Hepatocyte (in vitro differentiated cells): ENCODE data around the gene BBS9.

Source experiments
- EZH2 ChIP-seq: fragments of 200-600 bp; sonication (generic); IDR thresholded peaks from 2 replicates; pipeline ENCODE4 v1.6.1; 2016; ENCODE audit warnings: antibody characterized with exemption, mild to moderate bottlenecking, borderline replicate concordance
- TF ChIP-seq, protein P1 (sequence below): fragments of 200-600 bp; sonication (generic); IDR thresholded peaks from 2 replicates; pipeline ENCODE4 v1.5.1; 2016; ENCODE audit warnings: antibody characterized with exemption, mild to moderate bottlenecking; ENCODE audit not compliant: poor library complexity

DNA sequence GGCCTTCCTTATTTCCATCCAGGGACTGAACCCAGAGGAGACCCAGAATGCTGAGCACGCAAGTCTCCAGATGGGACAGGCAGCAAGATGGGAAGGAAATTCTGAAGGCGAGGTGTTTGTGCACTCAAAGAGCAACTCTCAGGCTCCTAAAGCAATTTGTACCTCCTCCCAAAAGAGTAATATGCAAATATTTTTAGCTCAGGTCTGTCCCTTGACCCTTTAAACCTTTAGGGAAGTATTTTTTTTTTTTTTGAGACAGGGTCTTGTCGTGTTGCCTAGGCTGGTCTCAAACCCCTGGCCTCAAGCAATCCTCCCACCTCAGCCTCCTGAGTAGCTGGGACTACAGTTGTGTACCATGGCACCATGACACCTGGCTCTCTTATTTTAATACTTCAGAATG, 28.6 kb upstream of the BBS9 start:
- TF ChIP-seq, protein P1, sequence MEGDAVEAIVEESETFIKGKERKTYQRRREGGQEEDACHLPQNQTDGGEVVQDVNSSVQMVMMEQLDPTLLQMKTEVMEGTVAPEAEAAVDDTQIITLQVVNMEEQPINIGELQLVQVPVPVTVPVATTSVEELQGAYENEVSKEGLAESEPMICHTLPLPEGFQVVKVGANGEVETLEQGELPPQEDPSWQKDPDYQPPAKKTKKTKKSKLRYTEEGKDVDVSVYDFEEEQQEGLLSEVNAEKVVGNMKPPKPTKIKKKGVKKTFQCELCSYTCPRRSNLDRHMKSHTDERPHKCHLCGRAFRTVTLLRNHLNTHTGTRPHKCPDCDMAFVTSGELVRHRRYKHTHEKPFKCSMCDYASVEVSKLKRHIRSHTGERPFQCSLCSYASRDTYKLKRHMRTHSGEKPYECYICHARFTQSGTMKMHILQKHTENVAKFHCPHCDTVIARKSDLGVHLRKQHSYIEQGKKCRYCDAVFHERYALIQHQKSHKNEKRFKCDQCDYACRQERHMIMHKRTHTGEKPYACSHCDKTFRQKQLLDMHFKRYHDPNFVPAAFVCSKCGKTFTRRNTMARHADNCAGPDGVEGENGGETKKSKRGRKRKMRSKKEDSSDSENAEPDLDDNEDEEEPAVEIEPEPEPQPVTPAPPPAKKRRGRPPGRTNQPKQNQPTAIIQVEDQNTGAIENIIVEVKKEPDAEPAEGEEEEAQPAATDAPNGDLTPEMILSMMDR, result no peak
- TF ChIP-seq EZH2, result no peak
